ENCODE data around the gene VTCN1.
"Not testable (repeated sequence)": the region's sequence is repeated elsewhere in the genome, so short reads cannot be mapped to it uniquely, and the experiment has no call there.

The VTCN1 gene

DNA sequence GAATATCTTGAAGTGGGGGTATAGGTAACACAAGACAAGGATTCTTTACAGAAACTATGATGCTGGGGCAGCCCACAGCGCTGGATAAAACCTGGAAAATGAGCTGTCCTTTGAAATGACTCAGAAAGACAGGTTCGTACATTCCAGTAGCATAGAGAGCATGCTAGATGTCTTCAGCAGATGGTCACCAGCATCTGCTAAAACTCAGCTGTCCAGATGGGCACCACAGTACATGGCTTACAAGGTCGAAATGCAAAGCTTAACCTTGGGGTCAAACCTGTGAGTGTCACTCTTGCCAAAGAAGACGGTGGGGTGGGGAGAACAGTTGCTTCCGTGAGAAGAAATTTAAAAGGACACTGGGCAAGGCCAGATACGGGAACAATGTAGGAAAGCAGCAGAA, 47.9 kb downstream of the VTCN1 start:
- DNase-seq, result no peak

DNA sequence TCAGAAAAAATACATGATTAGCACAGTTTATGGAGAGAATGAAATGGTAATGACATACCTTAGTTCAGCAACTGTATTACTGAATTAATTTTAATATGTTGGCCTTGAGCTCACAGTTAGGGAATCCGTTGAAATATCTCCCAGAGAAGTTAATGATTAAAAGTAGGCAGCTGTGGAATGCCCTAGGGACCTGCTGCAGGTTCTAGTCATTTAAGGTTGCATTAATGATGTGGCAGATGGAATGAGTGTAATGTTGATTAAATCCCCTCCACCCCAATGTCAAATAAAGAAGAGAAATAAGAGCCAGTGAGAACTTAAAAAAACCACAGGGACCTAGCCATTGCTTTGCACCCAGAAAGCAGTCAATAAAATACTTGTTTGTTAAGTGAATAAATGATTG, 48.8 kb downstream of the VTCN1 start:
- no peak for DNase-seq

DNA sequence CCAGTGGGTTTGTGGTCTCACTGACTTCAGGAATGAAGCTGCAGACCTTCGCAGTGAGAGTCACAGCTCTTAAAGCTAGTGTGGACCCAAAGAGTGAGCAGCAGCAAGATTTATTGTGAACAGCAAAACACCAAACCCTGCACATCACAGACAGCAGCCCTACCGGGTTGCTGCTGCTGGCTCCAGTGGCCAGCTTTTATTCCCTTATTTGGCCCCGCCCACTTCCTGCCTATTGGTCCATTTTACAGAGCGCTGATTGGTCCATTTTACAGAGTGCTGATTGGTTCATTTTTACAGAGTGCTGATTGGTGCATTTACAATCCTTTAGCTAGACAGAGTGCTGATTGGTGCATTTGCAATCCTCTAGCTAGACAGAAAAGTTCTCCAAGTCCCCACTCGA, 59.4 kb downstream of the VTCN1 start:
- DNase-seq, result not testable (repeated sequence)

DNA sequence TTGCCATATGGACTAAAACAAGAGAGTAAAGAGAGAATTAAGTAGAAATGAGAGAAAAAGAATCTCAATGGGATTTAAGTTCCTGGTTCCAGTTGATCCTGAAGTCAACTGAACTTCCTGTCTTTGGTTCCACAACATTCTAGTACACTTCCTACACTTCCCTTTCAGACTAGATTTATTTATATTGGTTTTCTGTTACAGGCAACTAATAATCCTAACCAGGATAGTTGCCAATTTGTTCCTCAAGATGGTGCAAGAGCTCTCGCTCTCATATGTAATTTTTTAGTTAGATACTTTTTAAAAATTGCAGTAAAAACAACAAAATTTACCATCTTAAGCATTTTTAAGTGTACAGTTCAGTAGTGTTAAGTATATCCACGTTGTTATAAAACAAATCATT, 60.4 kb downstream of the VTCN1 start:
- DNase-seq, result no peak

DNA sequence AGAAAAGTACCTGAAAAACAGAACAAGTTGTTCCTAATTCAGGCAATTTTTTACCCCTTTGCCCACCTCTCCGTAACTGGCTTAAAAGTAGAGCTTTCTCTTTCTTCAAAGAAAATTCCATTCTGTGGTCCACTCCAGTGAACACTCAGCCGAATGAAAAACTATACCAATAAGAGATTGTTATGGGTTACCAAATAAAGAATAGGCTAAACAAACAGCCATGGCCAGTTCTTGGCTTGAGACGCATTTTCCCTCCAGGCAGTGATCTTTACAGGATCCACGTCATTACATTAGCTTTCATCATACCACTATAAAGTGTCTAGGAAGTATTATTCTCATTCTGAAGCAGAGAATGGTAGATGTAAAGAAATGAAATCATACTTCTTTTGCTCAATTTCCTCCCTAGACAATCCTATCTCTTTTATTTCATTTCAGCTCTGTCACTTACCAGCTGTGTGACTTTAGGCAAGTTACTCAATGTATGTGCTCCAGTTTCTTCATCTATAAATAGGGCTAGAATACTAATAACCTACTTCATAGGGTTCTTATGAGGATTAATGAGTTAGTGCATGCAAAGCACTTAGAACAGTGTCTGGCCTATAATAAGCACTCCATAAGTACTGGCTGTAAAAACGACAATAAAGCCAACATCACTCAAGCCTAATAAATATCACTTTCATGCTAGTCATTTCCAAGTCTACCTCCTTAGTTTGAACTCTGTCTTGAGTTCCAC, 62.7 kb downstream of the VTCN1 start:
- DNase-seq, result peak; percentile 46

DNA sequence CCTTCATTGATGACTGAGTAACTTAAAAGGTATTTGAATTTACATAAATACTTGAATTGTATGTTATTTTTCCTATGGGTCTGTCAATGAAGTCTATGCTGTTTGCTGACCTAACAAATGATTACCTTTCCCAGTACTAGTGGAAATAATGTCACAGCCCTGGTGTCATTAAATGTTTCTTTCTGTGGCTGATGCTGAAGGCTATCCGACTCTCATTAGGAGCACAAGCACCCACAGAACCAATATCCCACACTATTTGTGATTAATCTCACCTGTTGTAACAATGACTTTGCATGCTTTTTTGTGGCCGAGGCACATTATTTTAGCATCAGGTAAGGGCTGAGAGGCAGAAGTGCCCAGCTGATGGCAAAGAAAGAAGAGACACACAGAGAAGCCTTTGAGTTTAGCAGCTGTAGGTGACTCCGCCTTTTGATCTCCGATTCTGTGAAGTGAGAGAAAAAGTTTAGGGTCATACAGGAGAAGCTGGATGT, 63.3 kb downstream of the VTCN1 start:
- no peak for DNase-seq

DNA sequence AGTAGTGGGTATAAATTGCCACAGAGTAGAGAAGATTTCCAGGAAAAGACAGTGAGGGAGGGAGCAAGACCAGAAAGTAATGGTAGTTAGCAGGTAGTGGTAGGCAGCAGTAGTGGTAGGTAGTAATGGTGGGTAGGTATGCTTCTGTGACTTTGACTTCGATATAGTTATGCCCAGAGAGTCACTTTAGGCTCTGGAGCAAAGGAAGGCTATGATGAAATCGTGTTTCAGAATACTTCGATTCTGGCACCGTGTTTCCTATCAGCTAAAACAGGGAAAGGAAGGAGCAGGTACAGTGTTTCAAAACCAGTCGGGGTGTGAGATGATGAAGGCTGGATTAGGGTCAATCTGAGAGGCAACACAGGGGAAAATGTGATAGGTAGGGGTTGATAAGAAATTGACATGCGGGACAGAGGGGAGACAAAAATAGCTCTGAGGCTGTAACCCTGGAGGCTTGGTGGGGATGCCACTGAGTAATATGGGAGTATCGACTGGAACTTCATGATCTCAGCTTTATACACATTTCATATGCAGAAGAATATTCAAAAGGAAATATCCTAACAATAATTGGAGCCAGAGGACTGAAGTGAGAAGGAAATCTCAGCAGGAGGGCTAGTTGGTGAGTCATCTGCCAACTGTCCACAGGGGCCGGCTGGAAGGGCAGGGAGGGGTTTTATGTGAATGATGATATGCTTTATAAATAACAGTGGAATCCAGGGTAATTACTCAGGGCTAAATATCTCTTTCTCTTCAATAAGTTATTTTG, 64.0 kb downstream of the VTCN1 start:
- DNase-seq, result peak; percentile 97

DNA sequence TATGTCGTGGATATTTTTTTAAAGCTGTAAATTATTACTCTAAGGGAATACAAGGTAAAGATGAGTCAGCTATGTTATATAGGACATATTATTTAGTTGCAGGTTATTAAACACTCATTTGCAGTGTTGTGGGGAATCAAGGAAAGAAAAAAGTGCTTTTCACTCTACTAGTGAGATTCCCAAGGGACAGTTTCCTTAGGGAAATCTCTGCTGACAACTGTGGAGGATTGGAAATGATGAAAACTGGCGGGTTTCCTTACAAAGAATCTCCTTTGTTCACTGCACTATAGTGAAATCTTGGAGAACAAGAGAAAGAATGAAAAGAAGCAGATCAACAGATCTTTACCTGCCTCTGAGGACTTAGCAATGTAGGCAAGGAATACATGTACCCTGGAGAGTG, 64.7 kb downstream of the VTCN1 start:
- no peak for DNase-seq

DNA sequence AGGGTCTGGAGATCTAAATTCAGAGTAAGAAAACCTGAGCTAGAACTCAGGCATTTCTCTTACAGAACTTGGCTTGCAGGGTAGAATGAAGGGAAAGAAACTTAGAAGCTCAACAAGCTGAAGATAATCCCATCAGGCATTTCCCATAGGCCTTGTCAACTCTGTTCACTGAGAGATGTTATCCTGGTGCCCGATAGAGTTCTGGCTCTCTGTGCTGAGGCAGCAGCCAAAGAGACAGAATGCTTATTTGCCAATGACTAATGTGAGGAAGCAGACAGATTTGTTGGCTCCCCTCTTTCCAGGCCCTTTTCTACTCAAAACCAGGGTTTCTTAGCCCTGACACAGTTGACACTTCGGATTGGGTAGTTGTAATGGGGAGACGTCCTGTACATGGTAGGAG, 66.9 kb downstream of the VTCN1 start:
- no peak for DNase-seq

DNA sequence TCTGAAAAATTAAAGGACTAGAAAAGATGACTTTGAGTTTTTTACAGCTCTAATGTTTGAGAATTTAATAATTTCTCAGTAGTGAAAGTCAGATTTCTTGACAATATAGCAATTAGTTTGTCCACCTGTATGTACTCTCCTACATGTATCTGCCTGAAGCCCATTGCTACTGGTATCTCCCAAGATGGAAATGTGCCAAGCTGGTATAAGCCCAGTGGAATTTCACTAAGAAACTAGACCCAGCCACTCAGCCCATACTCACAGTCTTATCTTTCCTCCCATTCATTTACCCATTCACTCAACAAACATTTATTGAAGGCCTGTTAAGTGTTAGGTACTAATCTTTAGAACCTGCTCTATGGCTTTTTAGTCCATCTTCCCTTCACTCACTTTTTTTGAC, 67.6 kb downstream of the VTCN1 start:
- no peak for DNase-seq

DNA sequence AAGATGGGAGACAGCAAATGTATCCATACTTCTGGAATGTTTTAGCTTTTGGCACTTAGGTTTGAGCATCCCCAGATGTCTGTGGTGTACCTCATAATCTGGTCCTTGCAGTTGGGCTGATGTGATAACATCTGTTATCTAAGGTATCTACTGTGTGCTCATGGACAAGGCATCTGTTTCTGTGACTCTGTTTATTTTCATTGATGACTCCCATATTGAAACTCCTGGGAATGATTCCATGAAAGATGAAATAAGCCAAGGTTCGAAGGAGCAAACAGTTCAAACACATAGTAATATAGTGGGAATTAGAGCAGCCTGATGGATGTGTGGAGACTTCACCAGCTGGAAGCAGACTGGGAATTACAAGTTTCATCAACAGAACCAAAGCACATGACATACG, 68.5 kb downstream of the VTCN1 start:
- DNase-seq, result peak; percentile 90

DNA sequence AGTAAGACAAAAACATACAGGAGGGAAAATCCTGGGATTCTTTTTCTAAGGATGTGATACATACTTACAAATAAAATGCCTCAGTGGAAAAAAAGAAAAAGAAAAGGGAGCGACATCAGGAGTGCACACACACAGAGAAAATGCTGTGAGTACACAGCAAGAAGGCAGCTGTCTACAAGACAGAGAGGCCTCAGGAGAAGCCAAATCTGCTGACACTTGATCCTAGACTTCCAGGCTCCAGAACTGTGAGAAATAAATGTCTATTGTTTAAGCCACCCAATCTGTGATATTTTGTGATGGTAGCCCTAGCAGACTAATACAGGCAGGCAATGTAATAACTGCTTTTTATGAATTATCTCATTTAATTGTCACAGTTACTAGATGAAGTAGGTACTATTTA, 72.2 kb downstream of the VTCN1 start:
- DNase-seq, result no peak

DNA sequence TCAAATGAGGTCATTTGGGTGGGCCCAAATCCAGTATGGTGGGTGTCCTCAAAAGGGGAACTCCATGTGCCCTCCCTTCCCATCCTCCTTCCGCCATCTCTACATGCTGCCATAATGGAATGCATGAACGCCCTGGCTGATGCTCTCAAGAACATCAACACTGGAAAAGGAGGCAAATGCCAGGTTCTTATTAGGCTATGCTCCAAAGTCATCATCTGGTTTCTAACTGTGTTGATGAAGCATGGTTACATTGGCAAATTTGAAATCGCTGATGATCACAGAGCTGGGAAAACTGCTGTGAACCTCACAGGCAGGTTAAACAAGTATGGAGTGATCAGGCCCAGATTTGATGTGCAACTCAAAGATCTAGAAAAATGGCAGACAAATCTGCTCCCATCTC, 72.6 kb downstream of the VTCN1 start:
- no peak for DNase-seq

DNA sequence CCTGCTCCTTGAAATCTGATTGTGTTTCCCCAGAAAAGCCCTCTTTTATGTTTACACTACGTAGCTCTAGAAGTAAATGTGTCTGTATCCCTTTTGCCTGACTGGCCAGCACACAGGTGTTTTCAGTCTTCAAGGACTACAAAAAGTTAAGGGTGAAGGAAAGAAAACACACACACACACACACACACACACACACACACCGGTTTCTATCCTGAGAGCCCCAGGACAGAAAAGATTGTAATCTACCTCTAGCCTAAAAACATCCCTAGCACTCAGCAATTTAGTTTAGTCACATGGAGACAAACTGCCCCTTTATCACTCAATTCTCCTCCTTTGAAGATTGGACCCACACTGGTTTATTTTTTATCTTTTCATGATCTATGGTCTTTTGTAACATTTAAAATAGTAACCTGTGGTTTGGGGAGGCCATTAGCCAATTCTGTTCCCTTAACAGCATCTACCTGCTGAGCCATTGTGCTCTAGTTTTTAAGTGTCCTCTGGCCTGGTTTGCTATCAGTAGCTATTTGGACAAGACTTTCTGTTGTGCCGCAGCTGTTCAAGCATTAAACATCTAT, 73.4 kb downstream of the VTCN1 start:
- DNase-seq, result no peak

DNA sequence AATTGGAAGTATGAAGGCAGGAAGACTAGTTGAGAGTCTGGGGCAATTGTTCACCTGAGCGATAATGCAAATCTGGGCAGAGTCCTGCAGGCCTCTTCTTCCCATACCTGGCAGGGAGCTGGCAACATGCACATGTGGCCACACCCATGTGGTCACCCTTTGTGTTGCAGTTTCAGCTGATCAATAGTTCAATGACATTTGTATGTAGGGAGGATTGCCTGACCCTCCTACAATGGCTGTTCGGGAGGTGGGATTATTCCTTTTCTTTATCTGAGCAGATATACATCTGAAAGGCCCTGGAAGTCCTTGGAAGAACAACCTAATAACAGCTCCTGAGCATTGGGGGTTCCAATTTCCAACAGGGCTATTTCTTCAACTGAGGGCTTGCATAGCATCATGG, 74.0 kb downstream of the VTCN1 start:
- DNase-seq, result no peak

DNA sequence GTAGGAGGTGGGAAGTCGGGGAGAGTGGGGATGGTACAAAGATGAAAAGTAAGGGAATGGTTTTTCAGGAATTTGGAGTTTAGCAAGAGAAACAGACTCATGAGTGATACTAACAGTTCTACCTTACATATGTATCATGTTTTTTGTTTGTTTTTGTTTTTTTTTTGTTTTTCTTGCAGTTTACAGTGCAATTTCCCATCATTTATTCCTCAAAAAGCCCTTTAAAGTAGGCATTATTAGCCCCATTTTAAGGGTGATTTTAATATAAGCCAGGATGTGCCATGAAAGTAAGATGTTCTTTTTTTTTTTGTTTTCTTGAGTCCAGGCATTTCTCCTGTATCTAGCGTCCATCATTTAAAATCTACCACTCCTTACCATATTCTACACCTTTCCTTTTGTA, 75.4 kb downstream of the VTCN1 start:
- DNase-seq, result no peak

DNA sequence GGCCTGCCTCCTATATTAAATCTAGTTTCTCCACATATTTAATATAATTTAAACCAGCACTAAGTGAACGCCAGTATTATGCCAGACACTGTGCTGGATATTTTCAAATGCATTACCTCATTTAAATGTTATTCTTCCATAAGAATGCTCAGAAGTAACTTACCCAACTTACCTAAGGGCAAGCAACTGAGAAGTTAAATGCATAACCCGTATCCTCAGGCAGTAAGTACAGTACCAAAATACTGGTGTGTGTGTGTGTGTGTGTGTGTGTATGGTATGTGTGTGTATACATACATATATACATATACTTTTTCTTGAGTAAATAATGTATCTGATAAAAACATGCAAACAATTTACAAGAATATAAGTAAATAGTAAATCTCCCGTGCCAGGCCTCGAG, 80.2 kb downstream of the VTCN1 start:
- no peak for DNase-seq

DNA sequence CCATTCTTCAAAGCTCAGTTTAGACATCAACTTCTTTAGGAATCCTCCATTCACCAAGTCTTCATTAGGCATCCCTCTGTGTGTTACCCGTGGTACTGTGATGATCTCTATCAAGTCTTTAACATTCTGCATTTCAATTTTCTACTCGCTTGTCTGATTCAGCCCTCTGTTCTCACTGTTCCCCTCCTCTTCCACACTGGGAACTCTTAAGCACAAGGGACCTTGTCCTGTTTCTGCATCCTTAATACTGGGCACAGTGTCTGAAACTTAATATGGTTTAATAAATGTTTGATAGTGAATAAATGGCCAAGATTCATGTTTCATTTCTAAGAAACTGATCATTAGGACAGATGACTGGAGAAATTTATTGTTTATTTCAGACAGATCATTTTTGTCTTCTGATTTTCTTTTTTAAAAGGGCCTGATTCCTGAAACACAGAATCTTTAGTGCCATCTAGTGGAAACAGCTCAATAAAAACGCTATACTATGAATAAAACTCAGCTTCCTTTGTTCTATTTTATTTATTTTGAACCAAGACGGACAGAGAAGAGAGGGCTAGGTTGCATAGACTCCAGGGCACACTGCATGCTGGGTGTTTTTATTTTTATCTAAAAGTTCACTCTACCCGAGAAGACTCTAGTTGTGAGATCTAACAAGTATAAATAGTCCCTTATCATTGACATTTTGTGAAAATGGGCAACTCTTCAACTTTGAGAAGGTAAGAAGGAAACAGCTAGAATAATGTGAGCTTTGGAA, 82.2 kb downstream of the VTCN1 start:
- DNase-seq, result peak; percentile 56

DNA sequence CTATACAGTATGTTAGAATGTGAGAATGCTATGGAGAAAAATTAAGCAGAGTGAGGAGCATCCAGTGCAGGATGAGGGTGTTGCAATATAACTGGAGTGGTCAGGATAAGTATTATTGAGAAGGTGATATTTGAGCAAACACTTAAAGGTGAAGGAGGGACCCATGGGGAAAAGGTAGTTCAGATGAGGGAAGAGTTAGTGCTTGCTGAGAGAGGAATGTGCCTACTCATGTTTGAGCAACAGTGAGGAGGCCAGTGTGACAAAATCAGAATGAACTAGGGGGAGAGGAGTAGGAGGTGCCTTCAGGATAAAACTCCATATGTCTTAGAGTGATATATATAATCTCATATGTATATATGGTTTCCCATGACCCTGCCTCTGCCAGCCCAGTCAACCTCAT, 82.9 kb downstream of the VTCN1 start:
- no peak for DNase-seq

DNA sequence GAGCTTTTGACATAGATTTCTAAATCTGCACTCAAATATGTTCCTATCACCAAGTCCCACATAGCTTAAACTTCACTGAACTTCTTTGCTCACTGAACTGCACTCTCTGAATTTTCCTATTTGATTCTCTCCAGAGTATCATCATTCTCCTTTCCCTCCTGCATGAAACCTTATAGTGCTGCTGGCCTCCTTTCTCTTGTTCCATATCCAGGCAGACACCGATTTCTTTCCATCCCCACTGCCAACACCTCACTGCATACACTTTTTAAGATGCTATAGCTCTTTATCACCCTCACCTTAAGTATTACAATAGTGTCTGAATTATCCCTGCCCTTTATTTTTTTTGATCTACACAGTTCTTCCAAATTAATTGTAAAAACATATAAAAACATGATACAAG, 86.1 kb downstream of the VTCN1 start:
- DNase-seq, result no peak

DNA sequence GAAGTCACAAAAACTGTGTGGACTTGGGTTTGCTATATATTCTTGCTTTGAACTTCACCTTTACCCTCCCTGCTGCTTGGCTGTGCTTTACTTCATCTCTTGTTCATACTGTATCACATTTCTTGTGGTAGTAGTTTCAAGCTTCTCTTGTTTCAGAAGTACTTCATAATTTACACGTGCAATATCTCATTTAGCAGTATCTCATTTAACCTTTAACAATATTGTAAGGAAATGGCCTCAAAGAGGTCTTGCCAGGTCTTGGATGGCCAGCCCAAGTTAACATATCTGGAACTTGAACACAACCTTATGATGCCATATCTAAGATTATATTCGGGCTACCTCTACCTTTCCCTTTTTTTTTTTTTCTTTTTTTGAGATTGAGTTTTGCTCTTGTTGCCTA, 87.5 kb downstream of the VTCN1 start:
- no peak for DNase-seq

DNA sequence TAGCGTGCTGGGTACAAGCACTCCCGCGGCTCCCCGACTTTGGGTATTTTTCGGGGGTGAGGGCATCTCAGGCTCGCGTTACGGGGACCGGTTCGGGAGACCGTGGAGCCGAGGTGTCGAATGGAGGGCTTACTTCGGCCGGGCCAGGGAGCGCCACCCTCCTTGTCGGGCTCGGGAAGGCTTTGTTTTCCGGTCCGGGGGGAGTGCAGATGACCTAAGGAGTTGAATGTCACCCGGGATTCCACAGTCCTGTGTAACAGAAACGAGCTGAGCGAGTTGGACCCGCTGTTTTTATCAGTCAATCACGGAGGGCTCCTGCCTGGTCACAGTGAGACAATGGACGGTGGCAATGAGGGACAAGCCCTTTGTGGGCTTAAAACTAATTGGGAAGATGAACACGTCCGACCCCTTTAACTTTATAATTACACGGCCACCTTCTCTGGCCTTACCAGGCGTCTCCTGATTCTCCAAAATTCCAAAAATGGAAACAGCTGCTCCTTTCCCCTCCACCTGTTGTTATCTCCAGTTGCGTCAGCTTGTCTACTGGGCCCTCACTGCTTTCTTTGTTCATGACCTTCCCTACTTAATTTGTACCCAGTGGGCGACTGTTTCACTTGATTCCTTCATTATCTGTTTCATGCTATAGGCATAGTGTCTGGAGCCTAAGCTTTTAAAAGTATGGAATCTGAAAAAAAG, 88.2 kb downstream of the VTCN1 start:
- no peak for DNase-seq

All from fibroblast of skin of right biceps (primary cell).